Measurements from ENCODE around the gene LYPD6B. TPM values are rescaled to one million over a fixed set of nuclear protein-coding genes. Genes with fewer than 3 reads are reported as not detected.

Gene LYPD6B
- total RNA-seq, 4 donors from 2014 or later, result 0.49 to 0.54 TPM; not detected in 2

DNA sequence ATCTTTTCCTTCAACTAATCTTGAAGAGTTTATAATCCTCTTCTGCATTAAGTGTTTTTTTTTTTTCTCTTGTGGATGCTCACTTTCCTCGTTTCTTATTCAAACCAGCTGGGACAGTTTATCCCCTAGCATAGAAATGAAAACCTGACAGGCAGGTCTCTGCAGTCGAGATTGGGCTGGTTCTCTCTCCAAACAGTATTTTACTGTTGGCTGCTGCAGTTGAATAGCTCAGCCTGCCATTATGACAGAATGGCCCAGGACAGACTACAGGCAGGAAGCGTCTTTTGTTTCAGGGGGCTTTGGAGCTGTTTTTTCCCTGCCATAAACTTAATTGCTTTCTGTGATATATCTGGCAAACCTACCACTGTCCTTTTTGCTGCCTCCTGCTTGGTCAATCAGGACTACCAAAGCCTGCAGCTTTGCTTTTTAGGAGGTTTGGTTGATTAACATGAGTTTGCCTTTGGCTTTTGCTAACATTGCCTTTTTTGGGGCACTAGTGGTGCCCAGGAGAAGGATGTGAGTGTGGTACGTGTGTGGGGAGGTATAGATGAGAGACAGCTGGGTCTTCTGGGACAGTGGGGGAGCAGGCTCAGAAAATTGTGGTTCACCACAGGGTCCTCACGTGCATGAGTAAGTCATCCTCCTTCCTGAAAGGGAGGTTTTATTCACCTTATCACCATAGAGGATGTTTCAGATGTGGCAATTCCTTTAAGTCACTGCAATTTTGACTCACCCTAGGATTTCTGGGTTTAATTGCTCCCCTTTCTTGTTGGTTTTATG is 128.7 kb downstream of the LYPD6B start:
- no peaks in the 10 kb centered on the region for H3K27me3 ChIP-seq
- H3K27ac ChIP-seq, result no peak overlapping the region
- ATAC-seq, result no peak
- H3K4me1 ChIP-seq, result no peaks in the 10 kb centered on the region
- no peak overlapping the region for H3K4me3 ChIP-seq
- WGBS, 2 donors (ENCODE audit: low coverage in 1 of 2), result 42 to 57% methylated on average over 3 to 5 of the region's 5 CpGs
- TF ChIP-seq, protein P1, sequence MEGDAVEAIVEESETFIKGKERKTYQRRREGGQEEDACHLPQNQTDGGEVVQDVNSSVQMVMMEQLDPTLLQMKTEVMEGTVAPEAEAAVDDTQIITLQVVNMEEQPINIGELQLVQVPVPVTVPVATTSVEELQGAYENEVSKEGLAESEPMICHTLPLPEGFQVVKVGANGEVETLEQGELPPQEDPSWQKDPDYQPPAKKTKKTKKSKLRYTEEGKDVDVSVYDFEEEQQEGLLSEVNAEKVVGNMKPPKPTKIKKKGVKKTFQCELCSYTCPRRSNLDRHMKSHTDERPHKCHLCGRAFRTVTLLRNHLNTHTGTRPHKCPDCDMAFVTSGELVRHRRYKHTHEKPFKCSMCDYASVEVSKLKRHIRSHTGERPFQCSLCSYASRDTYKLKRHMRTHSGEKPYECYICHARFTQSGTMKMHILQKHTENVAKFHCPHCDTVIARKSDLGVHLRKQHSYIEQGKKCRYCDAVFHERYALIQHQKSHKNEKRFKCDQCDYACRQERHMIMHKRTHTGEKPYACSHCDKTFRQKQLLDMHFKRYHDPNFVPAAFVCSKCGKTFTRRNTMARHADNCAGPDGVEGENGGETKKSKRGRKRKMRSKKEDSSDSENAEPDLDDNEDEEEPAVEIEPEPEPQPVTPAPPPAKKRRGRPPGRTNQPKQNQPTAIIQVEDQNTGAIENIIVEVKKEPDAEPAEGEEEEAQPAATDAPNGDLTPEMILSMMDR (IDR thresholded peaks at IDR 0.05), result no peak
- TF ChIP-seq POLR2AphosphoS5 (IDR thresholded peaks at IDR 0.05), result no peak
- TF ChIP-seq EP300 (IDR thresholded peaks at IDR 0.05), result no peak
- no peak for TF ChIP-seq POLR2A (IDR thresholded peaks at IDR 0.05)
- H3K9me3 ChIP-seq, result peaks cover 0 to 16% (median 0%) of the 10 kb centered on the region in 3 donors
- no peaks in the 10 kb centered on the region for H3K36me3 ChIP-seq

DNA sequence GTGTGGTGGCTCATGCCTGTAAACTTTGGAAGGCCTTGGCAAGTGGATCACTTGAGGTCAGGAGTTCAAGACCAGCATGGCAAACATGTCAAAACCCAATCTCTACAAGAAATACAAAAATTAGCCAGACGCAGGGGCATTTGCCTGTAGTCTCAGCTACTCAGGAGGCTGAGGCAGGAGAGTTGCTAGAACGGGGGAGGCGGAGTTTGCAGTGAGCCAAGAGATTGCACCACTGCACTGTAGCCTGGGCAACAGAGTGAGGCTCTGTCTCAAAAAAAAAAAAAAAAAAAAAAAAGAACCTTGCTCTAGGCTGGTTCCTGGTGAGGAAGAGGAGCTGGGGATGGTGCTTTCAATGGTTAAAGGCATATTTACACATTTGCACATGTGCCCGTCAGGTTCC is 129.4 kb downstream of the LYPD6B start:
- no peak overlapping the region for H3K4me3 ChIP-seq
- 67 to 100% methylated on average over 1 to 4 of the region's 4 CpGs for WGBS, 2 donors (ENCODE audit: low coverage in 1 of 2)
- H3K4me1 ChIP-seq, result no peaks in the 10 kb centered on the region
- TF ChIP-seq, protein P1 (IDR thresholded peaks at IDR 0.05), result no peak
- no peak for TF ChIP-seq EP300 (IDR thresholded peaks at IDR 0.05)
- TF ChIP-seq POLR2A (IDR thresholded peaks at IDR 0.05), result no peak
- TF ChIP-seq POLR2AphosphoS5 (IDR thresholded peaks at IDR 0.05), result no peak
- peaks cover 0 to 16% (median 0%) of the 10 kb centered on the region in 3 donors for H3K9me3 ChIP-seq
- no peak for ATAC-seq
- H3K36me3 ChIP-seq, result no peaks in the 10 kb centered on the region
- H3K27ac ChIP-seq, result no peak overlapping the region
- H3K27me3 ChIP-seq, result no peaks in the 10 kb centered on the region

DNA sequence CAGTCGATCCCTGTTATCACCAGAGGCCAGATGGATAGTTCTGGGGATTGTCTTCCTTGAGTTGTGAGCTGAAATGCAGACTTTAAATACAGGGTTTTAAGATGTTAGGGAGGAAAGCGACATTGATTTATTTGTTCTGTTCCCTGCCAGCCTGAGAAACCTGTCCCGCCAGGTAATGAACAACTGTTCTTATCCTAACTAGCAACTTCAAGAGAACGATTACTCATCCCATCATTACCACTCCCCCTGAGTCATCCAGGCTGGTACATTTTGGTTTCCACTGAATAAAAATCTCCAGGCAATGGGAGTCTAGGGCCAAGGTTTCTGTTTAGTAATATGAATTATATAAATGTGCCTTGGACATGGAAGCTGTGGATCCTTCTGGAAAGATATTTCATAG is 131.2 kb downstream of the LYPD6B start:
- peaks cover 0 to 9% (median 0%) of the 10 kb centered on the region in 3 donors for H3K9me3 ChIP-seq
- ATAC-seq, result no peak
- TF ChIP-seq EP300 (IDR thresholded peaks at IDR 0.05), result no peak
- TF ChIP-seq, protein P1 (IDR thresholded peaks at IDR 0.05), result no peak
- TF ChIP-seq POLR2AphosphoS5 (IDR thresholded peaks at IDR 0.05), result no peak
- TF ChIP-seq POLR2A (IDR thresholded peaks at IDR 0.05), result no peak
- H3K36me3 ChIP-seq, result no peaks in the 10 kb centered on the region
- no peak overlapping the region for H3K4me3 ChIP-seq
- H3K27me3 ChIP-seq, result no peaks in the 10 kb centered on the region
- WGBS, 2 donors (ENCODE audit: low coverage in 1 of 2), result 52 to 72% methylated on average over 4 of the region's 4 CpGs
- H3K4me1 ChIP-seq, result no peaks in the 10 kb centered on the region
- H3K27ac ChIP-seq, result no peak overlapping the region

DNA sequence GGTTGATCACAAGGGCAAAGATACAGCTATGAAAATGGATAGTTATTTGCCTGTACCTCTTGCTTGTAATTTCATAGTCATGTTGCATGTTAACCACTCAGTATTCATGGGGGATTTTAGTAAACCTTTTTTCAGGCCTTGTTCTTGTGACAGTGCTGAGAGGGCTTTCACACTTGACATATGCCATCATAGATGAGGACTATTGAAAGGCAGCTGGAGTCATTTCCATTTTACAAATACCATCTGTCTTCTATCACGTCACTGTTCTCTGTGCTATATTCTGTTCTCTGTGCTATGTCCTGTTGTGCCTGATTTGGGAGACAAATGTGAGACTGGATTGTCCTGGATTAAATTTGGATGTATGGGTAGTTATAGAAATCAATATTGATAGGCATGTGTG is 131.7 kb downstream of the LYPD6B start:
- Histone ChIP-seq H3K4me1 (no peaks in the 10 kb centered on the region), H3K4me3 (no peak overlapping the region), H3K36me3 (no peaks in the 10 kb centered on the region), H3K27me3 (no peaks in the 10 kb centered on the region), H3K27ac (no peak overlapping the region), H3K9me3 (peaks cover 0 to 4% (median 0%) of the 10 kb centered on the region in 3 donors)
- ATAC-seq, result no peak
- TF ChIP-seq POLR2AphosphoS5 (IDR thresholded peaks at IDR 0.05), result no peak
- no peak for TF ChIP-seq EP300 (IDR thresholded peaks at IDR 0.05)
- TF ChIP-seq, protein P1 (IDR thresholded peaks at IDR 0.05), result no peak
- no peak for TF ChIP-seq POLR2A (IDR thresholded peaks at IDR 0.05)
- 71 to 91% methylated on average over 1 of the region's 1 CpG for WGBS, 2 donors (ENCODE audit: low coverage in 1 of 2)

DNA sequence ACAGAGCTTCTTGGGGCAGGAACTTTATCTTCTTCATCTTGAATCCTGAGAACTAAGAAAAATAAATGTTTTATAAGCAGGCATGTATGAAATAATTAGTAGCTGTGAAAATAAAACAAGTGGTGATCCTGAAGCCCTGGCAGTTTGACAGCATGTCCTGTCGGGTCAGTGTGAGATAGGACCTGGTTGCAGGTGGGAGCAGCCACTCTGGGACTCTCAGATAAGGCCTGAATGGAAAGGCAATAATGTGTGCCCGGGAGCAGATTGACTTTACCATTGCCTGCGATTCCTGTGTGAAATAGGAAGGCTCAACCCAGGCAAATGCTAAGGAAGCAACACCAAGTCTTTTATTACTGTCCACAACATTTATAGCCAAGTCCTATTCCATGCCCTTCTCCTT is 132.4 kb downstream of the LYPD6B start:
- no peak overlapping the region for H3K4me3 ChIP-seq
- no peaks in the 10 kb centered on the region for H3K36me3 ChIP-seq
- no peak for TF ChIP-seq POLR2AphosphoS5 (IDR thresholded peaks at IDR 0.05)
- TF ChIP-seq, protein P1 (IDR thresholded peaks at IDR 0.05), result no peak
- no peak for TF ChIP-seq POLR2A (IDR thresholded peaks at IDR 0.05)
- no peak for TF ChIP-seq EP300 (IDR thresholded peaks at IDR 0.05)
- no peak for ATAC-seq
- WGBS, 2 donors (ENCODE audit: low coverage in 1 of 2), result 46 to 59% methylated on average over 3 of the region's 3 CpGs
- H3K9me3 ChIP-seq, result no peaks in the 10 kb centered on the region
- H3K27ac ChIP-seq, result no peak overlapping the region
- H3K4me1 ChIP-seq, result no peaks in the 10 kb centered on the region
- no peaks in the 10 kb centered on the region for H3K27me3 ChIP-seq

All from gastroesophageal sphincter (tissue), 4 donors.